Effector CD4-positive, alpha-beta T cell (primary cell): Measurements from ENCODE around the gene GLI1.
A peak's percentile ranks its signal among the peaks of the same experiment; 100 is the strongest.

ENCODE experiments used
- DNase-seq: peaks from one replicate; pipeline ENCODE4 v3.0.0-alpha.2; 2020

GLI1 gene

GRCh38 chr12:57521525-57522010 is 62.0 kb downstream of the GLI1 start:
- peak; percentile 12 for DNase-seq
